Heart right ventricle (tissue), 16 donors: Measurements from ENCODE around the gene CLEC9A. TPM values are rescaled to one million over a fixed set of nuclear protein-coding genes. Genes with fewer than 3 reads are reported as not detected.

Experiments
- ATAC-seq, 8 donors: fragments of 200-7000 bp; cut with Tn5 transposase; one replicate each; pipeline ENCODE4 v1.9.1; 2020; ENCODE audit warnings: mild to moderate bottlenecking in 8 of 8, moderate library complexity in 8 of 8, moderate number of reproducible peaks in 1 of 8
- DNase-seq, 2 donors: peaks; one replicate each; pipeline ENCODE4 v3.0.0-alpha.2; 2020
- H3K27ac ChIP-seq, 10 donors: fragments of 200-600 bp; sonication (generic) in 2 of 10; one replicate each; pipeline versions ENCODE4 v1.5.0 to v1.8.0; 2020 to 2022; ENCODE audit warnings: mild to moderate bottlenecking in 3 of 10
- H3K27me3 ChIP-seq, 7 donors: fragments of 200-600 bp; one replicate each; pipeline ENCODE4 v1.8.0; 2021 to 2022; ENCODE audit warnings: mild to moderate bottlenecking in 2 of 7
- H3K36me3 ChIP-seq, 9 donors: fragments of 200-600 bp; sonication (generic) in 1 of 9; one replicate each; pipeline versions ENCODE4 v1.5.0 to v1.8.0; 2020 to 2022; ENCODE audit warnings: mild to moderate bottlenecking in 2 of 9
- H3K4me1 ChIP-seq, 9 donors: fragments of 200-600 bp; sonication (generic) in 1 of 9; one replicate each; pipeline versions ENCODE4 v1.5.0 to v1.8.0; 2020 to 2022; ENCODE audit warnings: mild to moderate bottlenecking in 4 of 9
- H3K4me3 ChIP-seq, 10 donors: fragments of 200-600 bp; sonication (generic) in 2 of 10; one replicate each; pipeline versions ENCODE4 v1.5.0 to v1.8.0; 2020 to 2022; ENCODE audit warnings: mild to moderate bottlenecking in 7 of 10, moderate library complexity in 2 of 10
- H3K9me3 ChIP-seq, 11 donors: fragments of 200-600 bp in 10 of 11; sonication (generic) in 2 of 11; one replicate each; pipeline versions ENCODE4 v1.5.0 to v1.8.0; 2013 to 2022; ENCODE audit warnings: mild to moderate bottlenecking in 2 of 11, control low read depth in 1 of 11, moderate library complexity in 1 of 11
- CTCF ChIP-seq, 9 donors: fragments of 200-600 bp; sonication (generic) in 2 of 9; IDR thresholded peaks; one replicate each; pipeline versions ENCODE4 v1.5.0 to v1.8.0; 2021 to 2022; ENCODE audit warnings: antibody characterized with exemption in 9 of 9, mild to moderate bottlenecking in 5 of 9, moderate library complexity in 1 of 9
- WGBS, 2 donors: extraction: QIAGEN DNeasy Blood & Tissue Kit; methylation state at CpG; one replicate each; pipeline ENCODE4 v1.1.7; 2013; ENCODE audit warnings: inconsistent platforms in 1 of 2; 5-methylcytosine and 5-hydroxymethylcytosine counted together
- intact Hi-C, 10 donors: fragments of 100-400 bp; cut with DNase I; formaldehyde crosslinking; loops; one replicate each; pipeline versions ENCODE4 v1.11.1 to v1.14.2; 2022
- long read RNA-seq, 3 donors: library from polyadenylated mRNA; unstranded; transcript quantifications; one replicate each; pipeline ENCODE4 v2.0.0, GENCODE V29; 2020 to 2021
- polyA plus RNA-seq, 2 donors: library from polyadenylated mRNA; stranded (reverse); fragments of 200-250 nt; gene quantifications; one replicate each; pipeline ENCODE4 v1.2.3, GENCODE V29; 2013
- total RNA-seq, 10 donors: library from RNA; stranded (reverse); fragmentation: NEBNext Ultra II Directional in 3 of 10; extraction: Animal tissue kit (Norgen Biotek cat#: 25700) in 3 of 10; gene quantifications; one replicate each; pipeline versions ENCODE4 v1.2.1 to v1.2.4, GENCODE V29; 2021 to 2023
- donor health status: Arrhythmogenic right ventricular cardiomyopathy.
- donor health status: ischemic (EF 13 %, LVEDD 7.1; RV severe dilation, severe dysfunction).
- donor health status: healthy with polysubstance abuse.
- donor health status: DM: no; HTN: yes; CAD: no.
- donor health status: DM: no; HTN: no; CAD: no.
- donor health status: ischemic (EF 25% LVEDD 6.9; RV normal size, moderate dysfunction).
- donor health status: ischemic (EF 25% LVEDD 5.7; RV mildly dilated, moderate dysfunction).
- donor health status: healthy.
- donor health status: DM: yes; HTN: yes; CAD: no.
- donor health status: Ischemic cardiomyopathy.
- donor health status: ischemic (EF 35%, LVEDD 5.7; RV mildly dilated, moderate dysfunction).
- donor health status: nonischemic (EF 11% LVEDD 7.7; RV severe dilation, severe dysfunction).
- donor health status: DM: yes; HTN: yes; CAD: no.
- donor health status: PGD.
- donor health status: ischemic (EF 29% LVEDD 5.4; RV normal size, mild dysfunction).
- donor health status: nonischemic (EF 23%, LVEDD 6.1; RV moderate dilation, normal function).

CLEC9A gene
- total RNA-seq (under 1 TPM in 3 of 10 donors, not detected in 7; 0.15 to 0.37 (median 0.22) TPM), polyA plus RNA-seq (under 1 TPM in 1 of 2 donors, not detected in 1; 0.04 TPM)
- long read RNA-seq, donor 1, result 0 reads
- long read RNA-seq, donor 2, result 0 reads
- long read RNA-seq, donor 3, partial matches to known transcripts, result 0 of 1 reads
- long read RNA-seq, donor 3, other reads (novel, unspliced or antisense), result 1 of 1 reads

- WGBS, 2 donors, result 94 to 98% methylated on average over 14 of the region's 14 CpGs
- peaks cover 0 to 18% (median 0%) of the 10 kb centered on the region in 9 donors for H3K4me1 ChIP-seq
- no peak for ATAC-seq
- no peaks in the 10 kb centered on the region for H3K27me3 ChIP-seq
- H3K9me3 ChIP-seq, result no peaks in the 10 kb centered on the region
- no peak within 1 kb of the TSS for H3K4me3 ChIP-seq
- H3K27ac ChIP-seq, result no peak within 1 kb of the TSS
- no peaks in the 10 kb centered on the region for H3K36me3 ChIP-seq
- no peak for DNase-seq
- TF ChIP-seq CTCF (IDR thresholded peaks at IDR 0.05), result no peak
- intact Hi-C loops, result loop anchor here in 4 of 10 donors (5.0 kb wide), 3 partner anchors 107 to 157 kb away; no protein-coding TSS in a partner anchor
These were observed at the start of gene CLEC9A for GRCh38 chr12:10030446-10030845. Gene CLEC9A, plus strand, starts transcription at chr12:10030682. Its CDS starts 22,006 bp downstream, at chr12:10052688.

GRCh38 chr12:9991876-9992275, 38.6 kb upstream of the CLEC9A start:
- Histone ChIP-seq H3K27ac (no peak overlapping the region), H3K36me3 (no peaks in the 10 kb centered on the region), H3K4me1 (no peaks in the 10 kb centered on the region), H3K27me3 (peaks cover 0 to 6% (median 0%) of the 10 kb centered on the region in 7 donors), H3K4me3 (no peak overlapping the region), H3K9me3 (peaks cover 0 to 11% (median 0%) of the 10 kb centered on the region in 11 donors)
- intact Hi-C loops, result no loop called here
- 76 to 80% methylated on average over 3 of the region's 3 CpGs for WGBS, 2 donors
- TF ChIP-seq CTCF (IDR thresholded peaks at IDR 0.05), result no peak
- ATAC-seq, result no peak
- no peak for DNase-seq

- no peak for ATAC-seq
- no peak overlapping the region for H3K4me3 ChIP-seq
- no peak for TF ChIP-seq CTCF (IDR thresholded peaks at IDR 0.05)
These were observed 38.2 kb upstream of the CLEC9A start for GRCh38 chr12:9992296-9992695.

GRCh38 chr12:9999016-9999415, 31.5 kb upstream of the CLEC9A start, which contains the start of gene CLEC1B:
Gene CLEC1B, minus strand, starts transcription at chr12:9999121. Its CDS starts 21 bp downstream, at chr12:9999100.
- intact Hi-C loops, result loop anchor here in 1 of 10 donors (2.0 kb wide), 1 partner anchor 40 kb away; no protein-coding TSS in a partner anchor
- no peak within 1 kb of the TSS for H3K27ac ChIP-seq
- no peak within 1 kb of the TSS for H3K4me3 ChIP-seq
- ATAC-seq (no peak), DNase-seq (no peak)
- H3K27me3 ChIP-seq, result peaks cover 0 to under 1% (median 0%) of the 10 kb centered on the region in 7 donors
- H3K4me1 ChIP-seq, result peaks cover 0 to 3% (median 0%) of the 10 kb centered on the region in 9 donors
- H3K36me3 ChIP-seq, result no peaks in the 10 kb centered on the region
- no peak for TF ChIP-seq CTCF (IDR thresholded peaks at IDR 0.05)
- WGBS, 2 donors, result 88 to 89% methylated on average over 3 of the region's 3 CpGs
- peaks cover 0 to under 1% (median 0%) of the 10 kb centered on the region in 11 donors for H3K9me3 ChIP-seq

More at GRCh38 chr12:9992296-9992695, 38.2 kb upstream of the CLEC9A start:
- Histone ChIP-seq H3K27ac (no peak overlapping the region), H3K9me3 (peaks cover 0 to 11% (median 0%) of the 10 kb centered on the region in 11 donors), H3K4me1 (no peaks in the 10 kb centered on the region), H3K27me3 (peaks cover 0 to 6% (median 0%) of the 10 kb centered on the region in 7 donors), H3K36me3 (no peaks in the 10 kb centered on the region)
- no peak for DNase-seq
- intact Hi-C loops, result no loop called here
- WGBS, 2 donors, result 85 to 86% methylated on average over 4 of the region's 4 CpGs
